ENCODE results near the gene KIF5B. TPM values are rescaled to one million over a fixed set of nuclear protein-coding genes. Genes with fewer than 3 reads are reported as not detected.
"Not testable (repeated sequence)": the region's sequence is repeated elsewhere in the genome, so short reads cannot be mapped to it uniquely, and the experiment has no call there.

Gene KIF5B
- total RNA-seq, 2 experiments from 2014 or later = 73.9 to 75.2 TPM

DNA sequence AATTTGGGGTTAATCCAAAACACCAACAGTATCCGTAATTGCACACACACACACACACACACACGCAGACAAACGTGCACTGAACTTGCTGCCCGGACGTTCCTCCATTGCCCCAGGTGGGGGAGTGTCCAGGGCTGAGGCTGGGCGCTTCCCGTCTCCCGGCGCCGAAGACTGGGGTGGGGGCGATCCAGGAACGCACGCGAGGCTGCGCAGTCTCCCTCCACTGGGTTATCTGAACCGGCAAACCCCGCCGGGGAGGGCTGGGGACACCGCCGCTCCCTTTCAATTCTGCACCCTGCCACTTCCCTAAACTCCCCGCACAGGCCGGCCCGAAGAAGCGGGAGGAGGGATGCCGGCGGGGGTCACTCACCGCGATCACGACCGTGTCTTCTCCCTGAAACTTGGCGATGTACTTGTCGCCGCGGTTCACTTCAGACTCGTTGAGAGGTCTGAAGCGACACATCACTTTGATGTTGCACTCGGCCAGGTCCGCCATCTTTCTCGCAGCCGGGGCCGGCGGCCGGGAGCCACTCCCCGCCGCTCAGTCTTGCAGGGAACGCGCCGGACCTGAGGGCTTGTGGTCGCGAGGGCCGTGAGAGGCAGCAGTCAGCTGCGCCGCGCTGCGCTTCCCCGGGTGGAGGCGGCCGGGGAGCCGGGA lies 618 bp downstream of the KIF5B start:
- POLR2A ChIA-PET = no interaction called here

DNA sequence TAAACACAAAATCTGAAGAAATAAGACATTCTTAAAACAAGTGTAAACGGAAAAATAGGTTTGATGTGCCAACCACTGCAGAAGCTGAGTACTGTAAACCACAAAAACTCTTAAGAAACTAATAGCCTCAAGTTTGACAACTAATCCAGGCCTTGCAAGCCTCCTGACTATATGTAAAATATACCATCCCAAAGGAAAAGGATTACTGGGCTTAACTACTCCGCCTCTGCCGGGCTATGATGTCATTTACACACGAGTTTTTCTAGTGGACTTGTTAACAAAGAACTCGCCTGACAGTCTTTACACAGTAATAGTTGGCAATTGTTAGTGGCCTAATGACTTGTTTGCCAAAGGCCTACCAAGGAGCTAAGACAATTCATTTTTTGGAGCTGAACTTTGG lies 2.1 kb downstream of the KIF5B start:
- Mint-ChIP-seq H3K9me3 (no peaks in the 10 kb centered on the region), H3K4me3 (peak overlapping the region; percentile 96)
- POLR2A ChIA-PET = interaction anchor here (1.0 kb wide), 1 partner anchor 124 kb away, joined by 3 read pairs; no protein-coding TSS in a partner anchor

More for the DNA sequence above, 618 bp downstream of the KIF5B start:
- CTCF ChIA-PET = interaction anchor here (0.7 to 1.3 kb wide), 2 partner anchors 15 to 51 kb away, joined by 3 read pairs; no protein-coding TSS in a partner anchor
- Mint-ChIP-seq H3K27ac (peak overlapping the region; percentile 94), H3K4me3 (peak overlapping the region; percentile 96), H3K9me3 (no peaks in the 10 kb centered on the region), H3K4me1 (ENCODE audit: low read depth) (peaks cover 41% of the 10 kb centered on the region), H3K36me3 (peaks cover 15% of the 10 kb centered on the region), H3K27me3 (no peaks in the 10 kb centered on the region)
- peak; percentile 74 for DNase-seq
- intact Hi-C loops (cut with micrococcal nuclease) = loop anchor here (2.0 to 10.0 kb wide), 6 partner anchors 93 to 899 kb away; partner anchors contain the start of genes ARHGAP12, CCDC7, EPC1 and ITGB1

DNA sequence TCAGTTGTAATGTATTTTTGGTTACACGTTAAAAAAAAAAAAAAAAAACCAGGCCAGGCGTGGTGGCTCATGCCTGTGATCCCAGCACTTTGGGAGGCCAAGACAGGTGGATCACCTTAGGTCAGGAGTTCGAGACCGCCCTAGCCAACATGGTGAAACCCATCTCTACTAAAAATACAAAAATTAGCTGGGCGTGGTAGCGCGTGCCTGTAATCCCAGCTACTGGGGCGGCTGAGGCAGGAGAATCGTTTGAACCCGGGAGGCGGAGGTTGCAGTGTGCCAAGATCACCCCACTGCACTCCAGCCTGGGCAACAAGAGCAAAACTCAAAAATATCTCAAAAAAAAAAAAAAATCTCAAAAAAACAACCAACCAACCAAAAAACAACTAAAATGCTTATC lies 2.8 kb downstream of the KIF5B start:
- intact Hi-C loops (cut with micrococcal nuclease) = loop anchor here (5.0 to 10.0 kb wide), 2 partner anchors 46 to 901 kb away; partner anchors contain the start of gene ITGB1
- CTCF ChIA-PET = interaction anchor here (0.6 to 1.0 kb wide), 2 partner anchors 50 to 138 kb away, joined by 3 to 5 read pairs; no protein-coding TSS in a partner anchor
- not testable (repeated sequence) for H3K27me3 Mint-ChIP-seq, H3K9me3 Mint-ChIP-seq, DNase-seq
- peak overlapping the region; percentile 23 for H3K27ac Mint-ChIP-seq
- POLR2A ChIA-PET = interaction anchor here (0.7 to 1.0 kb wide), 2 partner anchors 123 to 263 kb away, joined by 3 read pairs; no protein-coding TSS in a partner anchor
- H3K36me3 Mint-ChIP-seq = peaks cover 15% of the 10 kb centered on the region
- peak overlapping the region; percentile 96 for H3K4me3 Mint-ChIP-seq
- H3K4me1 Mint-ChIP-seq (ENCODE audit: low read depth) = peaks cover 60% of the 10 kb centered on the region

More for the DNA sequence above, 2.1 kb downstream of the KIF5B start:
- CTCF ChIA-PET = interaction anchor here (0.6 to 1.0 kb wide), 2 partner anchors 49 to 137 kb away, joined by 3 to 5 read pairs; no protein-coding TSS in a partner anchor
- DNase-seq = no peak
- H3K4me1 Mint-ChIP-seq (ENCODE audit: low read depth) = peaks cover 56% of the 10 kb centered on the region
- intact Hi-C loops (cut with micrococcal nuclease) = loop anchor here (2.0 to 10.0 kb wide), 3 partner anchors 47 to 901 kb away; partner anchors contain the start of gene ITGB1
- no peaks in the 10 kb centered on the region for H3K27me3 Mint-ChIP-seq
- H3K27ac Mint-ChIP-seq = peak overlapping the region; percentile 94
- peaks cover 15% of the 10 kb centered on the region for H3K36me3 Mint-ChIP-seq

DNA sequence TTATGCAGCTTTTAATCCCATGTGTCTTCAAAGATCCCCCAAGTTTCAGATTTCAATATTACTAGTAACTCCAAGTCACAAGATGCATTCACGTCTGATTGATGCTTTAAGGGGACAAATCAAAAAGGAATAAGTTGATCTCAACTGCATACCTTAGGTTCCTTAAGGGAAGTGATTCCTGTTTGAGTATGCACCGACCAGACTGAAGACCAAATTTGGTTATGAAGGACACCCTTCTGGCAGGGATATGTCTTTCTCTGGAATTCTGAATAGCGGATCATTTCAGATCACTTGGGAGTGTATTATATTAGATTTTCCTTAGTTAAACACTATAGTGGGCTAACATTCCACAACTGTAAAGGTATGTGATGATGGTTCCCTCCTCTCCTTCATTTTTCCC lies 4.3 kb downstream of the KIF5B start:
- intact Hi-C loops (cut with micrococcal nuclease) = loop anchor here (5.0 to 10.0 kb wide), 2 partner anchors 45 to 903 kb away; partner anchors contain the start of gene ITGB1
- DNase-seq = no peak
- H3K36me3 Mint-ChIP-seq = peaks cover 24% of the 10 kb centered on the region
- CTCF ChIA-PET = interaction anchor here (1.2 kb wide), 1 partner anchor 294 kb away, joined by 3 read pairs; no protein-coding TSS in a partner anchor
- H3K4me3 Mint-ChIP-seq = peak overlapping the region; percentile 35
- no peaks in the 10 kb centered on the region for H3K27me3 Mint-ChIP-seq
- no peaks in the 10 kb centered on the region for H3K9me3 Mint-ChIP-seq
- no peak overlapping the region for H3K27ac Mint-ChIP-seq
- peaks cover 63% of the 10 kb centered on the region for H3K4me1 Mint-ChIP-seq (ENCODE audit: low read depth)
- POLR2A ChIA-PET = no interaction called here

DNA sequence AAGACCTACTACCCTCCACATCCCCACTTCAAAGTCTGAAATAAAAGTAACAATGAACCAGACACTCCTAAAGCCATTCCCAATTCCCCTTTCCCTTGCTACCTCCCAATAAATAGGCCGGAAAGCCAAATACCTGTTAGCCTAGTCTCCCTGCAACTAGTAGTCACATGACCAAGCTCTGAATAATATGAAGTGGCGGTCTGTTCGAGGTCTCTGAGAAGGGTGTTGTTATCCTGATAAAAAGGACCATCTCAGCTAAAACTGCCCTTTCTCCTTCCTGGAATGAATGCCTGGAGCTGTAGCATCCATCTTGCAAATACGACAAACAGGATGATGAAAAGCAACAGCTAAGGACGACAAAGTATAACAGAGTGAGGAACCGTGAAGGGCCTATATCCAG lies 6.0 kb downstream of the KIF5B start:
- Mint-ChIP-seq H3K36me3 (peaks cover 33% of the 10 kb centered on the region), H3K9me3 (no peaks in the 10 kb centered on the region), H3K27me3 (no peaks in the 10 kb centered on the region), H3K4me1 (ENCODE audit: low read depth) (peaks cover 73% of the 10 kb centered on the region), H3K27ac (no peak overlapping the region), H3K4me3 (no peak overlapping the region)
- ChIA-PET POLR2A (interaction anchor here (1.1 kb wide), 1 partner anchor 328 kb away, joined by 4 read pairs; no protein-coding TSS in a partner anchor), CTCF (no interaction called here)
- intact Hi-C loops (cut with micrococcal nuclease) = loop anchor here (5.0 to 10.0 kb wide), 2 partner anchors 43 to 905 kb away; partner anchors contain the start of gene ITGB1
- DNase-seq = no peak

DNA sequence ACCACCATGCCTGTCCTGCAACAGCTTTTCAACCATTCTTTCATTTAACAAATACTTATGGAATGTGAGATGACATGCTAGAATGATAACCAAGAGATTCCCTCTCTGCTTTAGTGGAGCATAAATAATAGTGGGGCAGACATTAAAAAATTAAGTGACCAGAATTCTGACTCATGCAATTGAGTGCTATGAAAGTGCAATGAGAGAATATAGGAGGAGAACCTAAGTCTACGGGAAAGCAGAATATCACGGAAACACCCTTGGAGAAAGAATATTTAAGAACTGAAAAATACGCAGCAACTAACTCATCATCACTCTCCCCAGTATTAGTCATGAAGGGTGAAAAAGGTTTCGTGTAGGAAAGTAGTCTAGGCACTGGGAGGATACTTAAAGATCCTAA lies 7.1 kb downstream of the KIF5B start:
- Mint-ChIP-seq H3K4me1 (ENCODE audit: low read depth) (peaks cover 80% of the 10 kb centered on the region), H3K27me3 (no peaks in the 10 kb centered on the region), H3K27ac (no peak overlapping the region), H3K9me3 (no peaks in the 10 kb centered on the region), H3K4me3 (no peak overlapping the region), H3K36me3 (peaks cover 37% of the 10 kb centered on the region)
- intact Hi-C loops (cut with micrococcal nuclease) = no loop called here
- no peak for DNase-seq
- CTCF ChIA-PET = no interaction called here
- POLR2A ChIA-PET = no interaction called here

DNA sequence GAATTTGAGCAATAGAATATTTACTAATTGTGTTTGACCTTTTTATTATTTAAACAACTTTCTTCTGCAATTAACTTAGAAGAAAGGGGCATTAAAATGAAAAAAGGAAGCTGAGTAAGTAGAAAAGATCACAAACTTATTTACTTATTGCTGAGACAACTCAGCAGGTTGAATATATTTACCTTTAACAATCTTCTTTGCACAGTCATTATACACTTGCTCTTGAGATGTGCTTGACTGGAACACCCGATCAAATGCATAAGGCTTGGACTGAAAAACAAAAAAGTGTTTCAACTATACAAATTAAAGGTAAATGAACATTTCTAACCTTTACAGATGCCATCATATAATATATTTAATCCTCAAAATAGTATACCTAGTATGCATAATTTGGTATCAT lies 7.9 kb downstream of the KIF5B start:
- no peak overlapping the region for H3K27ac Mint-ChIP-seq
- H3K27me3 Mint-ChIP-seq = no peaks in the 10 kb centered on the region
- intact Hi-C loops (cut with micrococcal nuclease) = no loop called here
- no peak overlapping the region for H3K4me3 Mint-ChIP-seq
- CTCF ChIA-PET = no interaction called here
- peaks cover 40% of the 10 kb centered on the region for H3K36me3 Mint-ChIP-seq
- H3K4me1 Mint-ChIP-seq (ENCODE audit: low read depth) = peaks cover 84% of the 10 kb centered on the region
- no peak for DNase-seq
- POLR2A ChIA-PET = no interaction called here
- H3K9me3 Mint-ChIP-seq = no peaks in the 10 kb centered on the region

DNA sequence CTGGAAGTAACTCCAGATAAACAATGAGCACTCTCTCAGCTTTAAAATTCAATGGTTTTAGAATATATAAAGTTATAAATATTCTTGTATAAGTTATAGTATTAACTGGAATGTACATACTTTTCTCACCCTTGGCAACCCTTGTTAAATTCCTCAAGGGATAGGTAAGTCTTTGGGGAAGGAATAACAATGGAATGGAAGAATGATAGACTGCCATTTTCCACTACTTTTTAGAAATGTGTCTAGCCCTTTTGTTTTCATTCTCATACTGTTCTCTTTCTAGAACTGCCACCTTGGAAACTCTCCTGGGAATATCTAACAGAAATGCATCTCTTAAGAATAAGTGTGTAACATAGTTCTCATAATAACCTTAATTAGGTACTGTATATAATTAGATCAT lies 8.3 kb downstream of the KIF5B start:
- DNase-seq = no peak
- Mint-ChIP-seq H3K36me3 (peaks cover 42% of the 10 kb centered on the region), H3K27ac (no peak overlapping the region), H3K4me3 (no peak overlapping the region), H3K27me3 (no peaks in the 10 kb centered on the region), H3K4me1 (ENCODE audit: low read depth) (peaks cover 85% of the 10 kb centered on the region), H3K9me3 (no peaks in the 10 kb centered on the region)
- CTCF ChIA-PET = no interaction called here
- intact Hi-C loops (cut with micrococcal nuclease) = no loop called here
- POLR2A ChIA-PET = no interaction called here

DNA sequence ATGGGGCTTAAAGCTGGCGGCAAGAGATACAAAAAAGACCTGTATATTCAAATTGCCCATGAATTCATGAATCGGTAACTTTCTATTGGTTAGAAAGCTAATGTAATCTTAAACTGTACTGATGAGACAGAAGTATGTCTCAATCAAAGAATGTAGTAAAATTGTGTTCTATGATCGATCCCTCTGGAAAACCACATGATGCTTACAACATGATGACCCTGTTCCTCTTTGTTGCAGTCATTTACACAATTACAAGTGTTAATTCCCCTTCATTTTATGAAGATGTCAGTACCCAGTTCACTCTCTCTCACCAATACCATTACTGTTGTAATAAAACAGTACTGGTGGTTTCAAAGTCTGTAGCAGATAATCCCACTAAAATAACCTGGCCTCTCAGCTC lies 10.1 kb downstream of the KIF5B start:
- ChIA-PET POLR2A (no interaction called here), CTCF (no interaction called here)
- Mint-ChIP-seq H3K27ac (no peak overlapping the region), H3K4me1 (ENCODE audit: low read depth) (peaks cover 81% of the 10 kb centered on the region), H3K36me3 (peaks cover 46% of the 10 kb centered on the region), H3K4me3 (no peak overlapping the region), H3K27me3 (no peaks in the 10 kb centered on the region), H3K9me3 (no peaks in the 10 kb centered on the region)
- intact Hi-C loops (cut with micrococcal nuclease) = no loop called here
- DNase-seq = no peak

DNA sequence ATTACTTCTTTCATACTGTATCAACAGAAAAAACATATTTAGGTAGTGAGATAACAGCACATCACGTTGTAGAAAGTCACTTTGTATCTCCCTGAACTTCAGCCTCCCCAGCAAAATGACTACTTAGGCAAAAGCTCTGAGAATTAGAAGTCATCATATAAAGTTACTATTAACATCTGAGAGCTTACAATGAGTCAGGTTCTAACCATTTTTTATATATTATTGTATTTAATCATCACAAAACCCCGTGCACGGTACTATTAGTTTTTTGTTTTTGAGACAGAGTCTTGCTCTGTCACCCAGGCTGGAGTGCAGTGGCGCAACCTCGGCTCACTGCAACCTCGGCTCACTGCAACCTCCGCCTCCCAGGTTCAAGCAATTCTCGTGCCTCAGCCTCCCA lies 13.5 kb downstream of the KIF5B start:
- POLR2A ChIA-PET = interaction anchor here (0.6 kb wide), 1 partner anchor 157 kb away, joined by 3 read pairs; no protein-coding TSS in a partner anchor
- peaks cover 53% of the 10 kb centered on the region for H3K36me3 Mint-ChIP-seq
- H3K27ac Mint-ChIP-seq; CTCF ChIA-PET; H3K4me3 Mint-ChIP-seq; intact Hi-C loops (cut with micrococcal nuclease); H3K9me3 Mint-ChIP-seq; DNase-seq; H3K27me3 Mint-ChIP-seq: not testable (repeated sequence)
- H3K4me1 Mint-ChIP-seq (ENCODE audit: low read depth) = peaks cover 64% of the 10 kb centered on the region

DNA sequence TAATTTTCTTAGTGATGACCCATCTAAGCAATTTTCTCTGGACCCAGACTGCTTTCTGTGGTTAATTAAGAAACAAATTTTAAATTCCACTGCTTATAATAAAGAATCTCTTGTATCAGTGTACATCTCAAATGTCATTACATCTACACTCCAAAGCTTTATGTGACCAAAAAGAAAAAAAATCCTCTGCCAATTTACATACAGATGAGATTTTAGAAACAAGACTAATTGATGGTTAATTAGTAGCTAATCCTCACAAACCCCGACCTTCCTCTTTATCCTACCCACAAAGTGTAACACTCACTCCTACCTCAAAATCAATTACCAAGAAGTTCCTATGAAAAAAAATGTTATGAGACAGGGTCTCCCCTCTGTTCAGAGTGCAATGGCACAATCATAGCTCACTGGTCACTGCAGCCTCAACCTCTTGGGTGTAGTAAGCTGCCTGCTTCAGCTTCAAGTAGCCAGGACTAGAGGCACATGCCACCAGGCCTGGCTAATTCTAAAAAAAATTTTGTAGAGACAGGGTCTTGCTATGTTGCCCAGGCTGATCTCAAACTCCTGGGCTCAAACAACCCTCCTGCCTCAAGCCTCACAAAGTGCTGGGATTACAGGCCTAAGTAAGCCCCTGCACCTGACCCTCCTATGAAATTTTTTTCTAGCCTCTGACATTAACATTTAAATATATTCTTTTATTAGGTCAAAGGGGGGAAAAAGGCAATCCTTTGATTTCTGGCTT lies 14.8 kb downstream of the KIF5B start:
- Mint-ChIP-seq H3K36me3 (peaks cover 49% of the 10 kb centered on the region), H3K4me1 (ENCODE audit: low read depth) (peaks cover 54% of the 10 kb centered on the region), H3K4me3 (no peak overlapping the region), H3K9me3 (no peaks in the 10 kb centered on the region), H3K27ac (peak overlapping the region; percentile 38), H3K27me3 (no peaks in the 10 kb centered on the region)
- intact Hi-C loops (cut with micrococcal nuclease) = no loop called here
- ChIA-PET POLR2A (no interaction called here), CTCF (interaction anchor here (1.0 to 1.1 kb wide), 2 partner anchors 14 to 36 kb away, joined by 3 to 7 read pairs; no protein-coding TSS in a partner anchor)
- no peak for DNase-seq

DNA sequence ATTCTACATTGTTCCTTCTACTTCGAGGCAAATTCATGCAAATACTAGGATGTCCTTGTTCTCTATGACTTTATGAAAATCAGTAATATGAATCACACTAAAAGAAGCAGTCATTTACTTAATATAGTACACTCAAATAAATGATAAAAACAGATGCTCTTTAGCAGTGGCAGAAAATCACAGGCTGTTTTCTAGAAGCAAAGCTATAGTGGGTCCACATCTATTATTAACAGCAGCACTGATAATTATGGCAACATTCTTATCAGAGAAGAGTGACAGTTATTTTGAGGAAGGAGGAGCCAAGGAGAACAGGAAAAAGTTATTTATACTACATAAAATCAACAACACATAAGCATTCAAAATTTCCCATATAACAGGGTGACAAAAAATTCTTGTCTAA lies 16.5 kb downstream of the KIF5B start:
- H3K27me3 Mint-ChIP-seq = no peaks in the 10 kb centered on the region
- H3K9me3 Mint-ChIP-seq = no peaks in the 10 kb centered on the region
- intact Hi-C loops (cut with micrococcal nuclease) = no loop called here
- peaks cover 43% of the 10 kb centered on the region for H3K36me3 Mint-ChIP-seq
- POLR2A ChIA-PET = no interaction called here
- DNase-seq = no peak
- peaks cover 40% of the 10 kb centered on the region for H3K4me1 Mint-ChIP-seq (ENCODE audit: low read depth)
- H3K4me3 Mint-ChIP-seq = no peak overlapping the region
- H3K27ac Mint-ChIP-seq = no peak overlapping the region
- CTCF ChIA-PET = no interaction called here
